H1 (cell line): ENCODE data around the gene CEP126. TPM values are rescaled to one million over a fixed set of nuclear protein-coding genes. Genes with fewer than 3 reads are reported as not detected.

Experiments
- ASH2L ChIP-seq: fragments of 200-600, 300-600 bp; sonication (generic); IDR thresholded peaks from one replicate; pipeline ENCODE4 v1.7.1; 2017; ENCODE audit warnings: low read length
- CBX5 ChIP-seq: fragments of 300-800, 300-1000 bp; sonication (generic); IDR thresholded peaks from 2 replicates; pipeline ENCODE4 v1.7.1; 2016; ENCODE audit warnings: antibody characterized with exemption, low read length, low read depth
- CBX8 ChIP-seq: fragments of 300-800, 300-1000 bp; sonication (generic); IDR thresholded peaks from 2 replicates; pipeline ENCODE4 v1.7.1; 2016; ENCODE audit warnings: low read depth, low read length, borderline replicate concordance
- CEBPB ChIP-seq: IDR thresholded peaks from 2 replicates; pipeline ENCODE4 v1.6.1; 2012; ENCODE audit warnings: low read depth, low read length
- CREB1 ChIP-seq: IDR thresholded peaks from 2 replicates; pipeline ENCODE4 v1.6.1; 2012; ENCODE audit warnings: inconsistent platforms
- CTBP2 ChIP-seq: IDR thresholded peaks from 2 replicates; pipeline ENCODE4 v1.7.0; 2011; ENCODE audit warnings: borderline replicate concordance, mild to moderate bottlenecking, moderate library complexity, mixed read lengths, low read length; ENCODE audit not compliant: insufficient read depth, insufficient read length
- CTCF ChIP-seq, 3 experiments: IDR thresholded peaks; 1 replicate in 2 of 3; 2 replicates in 1 of 3; pipeline versions ENCODE4 v1.5.1 to v1.6.1; 2011; ENCODE audit warnings: low read length in 3 of 3, mild to moderate bottlenecking in 3 of 3, inconsistent platforms in 2 of 3, low read depth in 1 of 3, moderate library complexity in 1 of 3; ENCODE audit not compliant: insufficient read depth in 1 of 3; ENCODE audit errors: control extremely low read depth in 1 of 3
- EGR1 ChIP-seq: IDR thresholded peaks from 2 replicates; pipeline ENCODE4 v1.6.1; 2011; ENCODE audit warnings: low read depth, low read length, borderline replicate concordance
- HDAC2 ChIP-seq, 2 experiments: fragments of 300-600 bp in 1 of 2; sonication (generic) in 1 of 2; IDR thresholded peaks; 2 replicates each; pipeline ENCODE4 v1.6.1; 2011 to 2012; ENCODE audit warnings: low read depth in 2 of 2, low read length in 2 of 2, mild to moderate bottlenecking in 2 of 2, moderate library complexity in 2 of 2, borderline replicate concordance in 1 of 2, inconsistent platforms in 1 of 2
- KDM5A ChIP-seq: fragments of 200-600 bp; IDR thresholded peaks from 2 replicates; pipeline ENCODE4 v1.7.1; 2012; ENCODE audit warnings: mild to moderate bottlenecking, low read length, inconsistent platforms, mixed read lengths
- NANOG ChIP-seq: IDR thresholded peaks from 2 replicates; pipeline ENCODE4 v1.6.1; 2011; ENCODE audit warnings: low read length, low read depth, mild to moderate bottlenecking, inconsistent platforms; ENCODE audit not compliant: insufficient read depth, poor library complexity, severe bottlenecking
- RFX5 ChIP-seq: IDR thresholded peaks from 2 replicates; pipeline ENCODE4 v1.6.1; 2011; ENCODE audit warnings: low read depth, low read length, improper control_type of control experiment, borderline replicate concordance
- SIN3A ChIP-seq, 2 experiments: IDR thresholded peaks in 1 of 2; conservative IDR thresholded peaks in 1 of 2; 2 replicates each; pipeline ENCODE4 v1.6.1; 2011 to 2012; ENCODE audit warnings: low read length in 2 of 2, improper control_type of control experiment in 1 of 2, low read depth in 1 of 2, mild to moderate bottlenecking in 1 of 2
- SIRT6 ChIP-seq: IDR thresholded peaks from one replicate; pipeline ENCODE4 v1.7.1; 2012; ENCODE audit warnings: low read length, inconsistent platforms
- SRF ChIP-seq: IDR thresholded peaks from 2 replicates; pipeline ENCODE4 v1.6.1; 2011; ENCODE audit warnings: mild to moderate bottlenecking, low read depth, low read length, moderate library complexity
- TAF1 ChIP-seq: IDR thresholded peaks from 2 replicates; pipeline ENCODE4 v1.6.1; 2011; ENCODE audit warnings: mild to moderate bottlenecking, low read depth, low read length
- TCF12 ChIP-seq: IDR thresholded peaks from 2 replicates; pipeline ENCODE4 v1.6.1; 2011; ENCODE audit warnings: low read depth, mild to moderate bottlenecking, low read length
- polyA plus RNA-seq, 7 experiments: library from polyadenylated mRNA; depleted of rRNA in 3 of 7; stranded (reverse) in 5 of 7; unstranded in 2 of 7; fragments of >200 nt in 5 of 7; fragments of 200-250 nt in 2 of 7; gene quantifications; 1 replicate in 5 of 7; 2 replicates in 1 of 7; 4 replicates in 1 of 7; pipeline versions ENCODE4 v1.2.1 to v1.2.3, GENCODE V29; 2011 to 2013; ENCODE audit warnings: missing spikeins in 2 of 7, mixed read lengths in 2 of 7
- total RNA-seq: library from RNA; stranded (reverse); fragmentation: NEBNext Ultra II Directional; extraction: Animal tissue kit (Norgen Biotek cat#: 25700); gene quantifications from 2 replicates; pipeline ENCODE4 v1.2.1, GENCODE V29; 2021
- TF ChIP-seq, protein P1 (sequence below): IDR thresholded peaks from 2 replicates; pipeline ENCODE4 v1.6.1; 2012; ENCODE audit warnings: inconsistent platforms

Gene CEP126
- total and polyA plus RNA-seq, 2 of the 8 experiments (the other 6 are each of a cell fraction or from before 2014, with no cell fraction given): 0.76 to 1.9 TPM

DNA sequence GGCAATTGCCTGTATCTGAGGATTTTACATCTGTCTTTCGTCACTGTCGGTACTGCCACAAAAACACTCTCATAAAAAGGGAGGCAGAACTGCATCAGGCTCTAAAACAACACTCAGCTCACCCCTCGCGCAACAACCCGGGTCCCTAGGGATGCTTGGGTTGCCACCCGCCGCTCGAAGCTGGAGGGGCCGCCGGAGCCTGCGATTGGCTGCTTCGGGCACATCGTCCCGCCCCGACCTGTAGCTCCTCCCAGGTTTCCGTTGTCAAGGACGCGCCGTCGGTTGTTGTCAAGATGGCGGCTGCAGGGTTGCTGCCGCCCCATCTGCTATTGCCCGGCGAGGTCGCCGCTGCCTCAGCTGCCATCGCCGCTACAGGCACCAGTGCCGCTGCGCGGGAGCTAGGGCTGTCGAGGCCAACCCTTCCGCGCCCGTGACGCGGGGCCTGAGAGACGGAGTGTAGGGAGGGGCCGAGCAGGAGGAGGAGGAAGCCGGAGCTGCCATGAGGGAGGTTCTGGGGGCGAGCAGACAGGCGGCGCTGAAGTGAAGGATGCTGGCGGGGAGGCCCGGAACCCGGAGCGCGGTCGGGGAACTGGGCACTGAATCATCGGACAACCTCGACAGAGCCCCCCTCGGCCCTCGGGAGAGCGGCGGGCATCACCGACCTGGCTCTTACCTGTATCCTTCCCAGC, at the start of gene CEP126 (continued):
- peak; percentile 59 for TF ChIP-seq CTBP2
- no peak for TF ChIP-seq CBX8
- TF ChIP-seq CTCF (IDR thresholded peaks at IDR 0.05; ENCODE audit: control extremely low read depth in 1 of 3, insufficient read depth in 1 of 3, low read depth in 1 of 3, low read length in 3 of 3): peak; percentile 23 to 55 (median 37)
- peak; percentile 95 for TF ChIP-seq ASH2L
- TF ChIP-seq RFX5: no peak
- TF ChIP-seq TAF1: no peak; the same call in 1 of the 2 replicates
- TF ChIP-seq HDAC2 (IDR thresholded peaks at IDR 0.05; ENCODE audit: borderline replicate concordance in 1 of 2, low read depth in 2 of 2, low read length in 2 of 2): peak in 1 of 2 experiments; percentile 97; a peak in 2 of 4 replicates
- TF ChIP-seq CREB1: peak; percentile 85
- TF ChIP-seq CEBPB: no peak
- TF ChIP-seq KDM5A: peak; percentile 61; the same call in 1 of the 2 replicates
- TF ChIP-seq EGR1: no peak
- no peak for TF ChIP-seq TCF12
- no peak for TF ChIP-seq NANOG
- TF ChIP-seq, protein P1, sequence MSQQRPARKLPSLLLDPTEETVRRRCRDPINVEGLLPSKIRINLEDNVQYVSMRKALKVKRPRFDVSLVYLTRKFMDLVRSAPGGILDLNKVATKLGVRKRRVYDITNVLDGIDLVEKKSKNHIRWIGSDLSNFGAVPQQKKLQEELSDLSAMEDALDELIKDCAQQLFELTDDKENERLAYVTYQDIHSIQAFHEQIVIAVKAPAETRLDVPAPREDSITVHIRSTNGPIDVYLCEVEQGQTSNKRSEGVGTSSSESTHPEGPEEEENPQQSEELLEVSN: peak; percentile 73
- no peak for TF ChIP-seq CBX5
- no peak for TF ChIP-seq SIRT6
- peak; percentile 80 to 98; a peak in 2 of 4 replicates for TF ChIP-seq SIN3A (conservative IDR thresholded peaks at IDR 0.05 in 1 of 2, IDR thresholded peaks at IDR 0.05 in 1 of 2; ENCODE audit: low read depth in 1 of 2, low read length in 2 of 2)
- no peak for TF ChIP-seq SRF
